ENCODE data around the gene MED8.
"Not testable (repeated sequence)": the region's sequence is repeated elsewhere in the genome, so short reads cannot be mapped to it uniquely, and the experiment has no call there.

The MED8 gene

GRCh38 chr1:43382027-43382779 is 7.4 kb downstream of the MED8 start:
- Mint-ChIP-seq H3K4me3 (no peak overlapping the region), H3K4me1 (ENCODE audit: low read depth) (no peaks in the 10 kb centered on the region), H3K9me3 (no peaks in the 10 kb centered on the region), H3K27me3 (ENCODE audit: low read depth) (no peaks in the 10 kb centered on the region), H3K36me3 (ENCODE audit: low read depth) (peaks cover 39% of the 10 kb centered on the region), H3K27ac (no peak overlapping the region)

- H3K27me3 Mint-ChIP-seq (ENCODE audit: low read depth): no peaks in the 10 kb centered on the region
- no peak overlapping the region for H3K27ac Mint-ChIP-seq
- no peaks in the 10 kb centered on the region for H3K4me1 Mint-ChIP-seq (ENCODE audit: low read depth)
- no peak overlapping the region for H3K4me3 Mint-ChIP-seq
- H3K9me3 Mint-ChIP-seq: no peaks in the 10 kb centered on the region
- peaks cover 33% of the 10 kb centered on the region for H3K36me3 Mint-ChIP-seq (ENCODE audit: low read depth)
Measured at GRCh38 chr1:43381612-43382011, 8.0 kb downstream of the MED8 start.

GRCh38 chr1:43379476-43379875 is 10.1 kb downstream of the MED8 start:
- H3K27me3 Mint-ChIP-seq (ENCODE audit: low read depth): no peaks in the 10 kb centered on the region
- H3K4me1 Mint-ChIP-seq (ENCODE audit: low read depth): no peaks in the 10 kb centered on the region
- H3K36me3 Mint-ChIP-seq (ENCODE audit: low read depth): peaks cover 27% of the 10 kb centered on the region
- no peak overlapping the region for H3K27ac Mint-ChIP-seq
- no peak overlapping the region for H3K4me3 Mint-ChIP-seq
- no peaks in the 10 kb centered on the region for H3K9me3 Mint-ChIP-seq

GRCh38 chr1:43377831-43378230 is 11.8 kb downstream of the MED8 start:
- Mint-ChIP-seq H3K4me1 (ENCODE audit: low read depth) (no peaks in the 10 kb centered on the region), H3K27me3 (ENCODE audit: low read depth) (no peaks in the 10 kb centered on the region), H3K4me3 (no peak overlapping the region), H3K36me3 (ENCODE audit: low read depth) (peaks cover 19% of the 10 kb centered on the region), H3K9me3 (no peaks in the 10 kb centered on the region), H3K27ac (no peak overlapping the region)

GRCh38 chr1:43376723-43377235 is 12.8 kb downstream of the MED8 start:
- Mint-ChIP-seq H3K4me1 (ENCODE audit: low read depth) (no peaks in the 10 kb centered on the region), H3K36me3 (ENCODE audit: low read depth) (peaks cover 16% of the 10 kb centered on the region), H3K27me3 (ENCODE audit: low read depth) (no peaks in the 10 kb centered on the region), H3K4me3 (no peak overlapping the region), H3K27ac (no peak overlapping the region), H3K9me3 (no peaks in the 10 kb centered on the region)

GRCh38 chr1:43373066-43373940 is 16.3 kb downstream of the MED8 start:
- H3K4me1 Mint-ChIP-seq (ENCODE audit: low read depth): peaks cover 13% of the 10 kb centered on the region
- no peak overlapping the region for H3K27ac Mint-ChIP-seq
- peaks cover 5% of the 10 kb centered on the region for H3K36me3 Mint-ChIP-seq (ENCODE audit: low read depth)
- no peaks in the 10 kb centered on the region for H3K9me3 Mint-ChIP-seq
- no peaks in the 10 kb centered on the region for H3K27me3 Mint-ChIP-seq (ENCODE audit: low read depth)
- H3K4me3 Mint-ChIP-seq: no peak overlapping the region

GRCh38 chr1:43372172-43372571 is 17.4 kb downstream of the MED8 start:
- H3K36me3 Mint-ChIP-seq (ENCODE audit: low read depth): peaks cover 6% of the 10 kb centered on the region
- no peak overlapping the region for H3K27ac Mint-ChIP-seq
- peaks cover 15% of the 10 kb centered on the region for H3K4me1 Mint-ChIP-seq (ENCODE audit: low read depth)
- H3K4me3 Mint-ChIP-seq: no peak overlapping the region
- H3K27me3 Mint-ChIP-seq (ENCODE audit: low read depth): no peaks in the 10 kb centered on the region
- no peaks in the 10 kb centered on the region for H3K9me3 Mint-ChIP-seq

GRCh38 chr1:43370564-43370963 is 19.0 kb downstream of the MED8 start:
- Mint-ChIP-seq H3K27me3 (ENCODE audit: low read depth) (no peaks in the 10 kb centered on the region), H3K27ac (no peak overlapping the region), H3K4me3 (peak overlapping the region; percentile 1), H3K36me3 (ENCODE audit: low read depth) (peaks cover 10% of the 10 kb centered on the region), H3K4me1 (ENCODE audit: low read depth) (peaks cover 24% of the 10 kb centered on the region), H3K9me3 (no peaks in the 10 kb centered on the region)

- not testable (repeated sequence) for H3K27ac Mint-ChIP-seq; H3K9me3 Mint-ChIP-seq; H3K27me3 Mint-ChIP-seq (ENCODE audit: low read depth); H3K4me3 Mint-ChIP-seq
- H3K36me3 Mint-ChIP-seq (ENCODE audit: low read depth): peaks cover 10% of the 10 kb centered on the region
- H3K4me1 Mint-ChIP-seq (ENCODE audit: low read depth): peaks cover 32% of the 10 kb centered on the region
Measured at GRCh38 chr1:43369779-43370178, 19.8 kb downstream of the MED8 start.

GRCh38 chr1:43368646-43369020 is 21.0 kb downstream of the MED8 start:
- H3K9me3 Mint-ChIP-seq: no peaks in the 10 kb centered on the region
- H3K4me3 Mint-ChIP-seq: peak overlapping the region; percentile 93
- H3K27me3 Mint-ChIP-seq (ENCODE audit: low read depth): no peaks in the 10 kb centered on the region
- peak overlapping the region; percentile 82 for H3K27ac Mint-ChIP-seq
- peaks cover 41% of the 10 kb centered on the region for H3K4me1 Mint-ChIP-seq (ENCODE audit: low read depth)
- peaks cover 20% of the 10 kb centered on the region for H3K36me3 Mint-ChIP-seq (ENCODE audit: low read depth)

GRCh38 chr1:43367904-43368645 is 21.5 kb downstream of the MED8 start, which contains the start of gene ELOVL1:
Gene ELOVL1 (minus strand): TSS chr1:43368011. CDS start chr1:43365609, 2,402 bp downstream.
- no peaks in the 10 kb centered on the region for H3K27me3 Mint-ChIP-seq (ENCODE audit: low read depth)
- H3K9me3 Mint-ChIP-seq: no peaks in the 10 kb centered on the region
- H3K4me1 Mint-ChIP-seq (ENCODE audit: low read depth): peaks cover 42% of the 10 kb centered on the region
- H3K36me3 Mint-ChIP-seq (ENCODE audit: low read depth): peaks cover 21% of the 10 kb centered on the region
- H3K4me3 Mint-ChIP-seq: peak within 1 kb of the TSS; percentile 93
- peak within 1 kb of the TSS; percentile 86 for H3K27ac Mint-ChIP-seq

GRCh38 chr1:43367026-43367903 is 22.3 kb downstream of the MED8 start:
- H3K9me3 Mint-ChIP-seq: no peaks in the 10 kb centered on the region
- peak overlapping the region; percentile 86 for H3K27ac Mint-ChIP-seq
- peaks cover 24% of the 10 kb centered on the region for H3K36me3 Mint-ChIP-seq (ENCODE audit: low read depth)
- H3K4me3 Mint-ChIP-seq: peak overlapping the region; percentile 90
- H3K4me1 Mint-ChIP-seq (ENCODE audit: low read depth): peaks cover 44% of the 10 kb centered on the region
- H3K27me3 Mint-ChIP-seq (ENCODE audit: low read depth): no peaks in the 10 kb centered on the region

GRCh38 chr1:43366601-43367025 is 23.0 kb downstream of the MED8 start:
- Mint-ChIP-seq H3K27me3 (ENCODE audit: low read depth) (no peaks in the 10 kb centered on the region), H3K4me1 (ENCODE audit: low read depth) (peaks cover 51% of the 10 kb centered on the region), H3K4me3 (peak overlapping the region; percentile 90), H3K27ac (peak overlapping the region; percentile 86), H3K9me3 (no peaks in the 10 kb centered on the region), H3K36me3 (ENCODE audit: low read depth) (peaks cover 30% of the 10 kb centered on the region)
